HG02571 (cell line): ENCODE measurements around the gene ATP11A.

Experiments
- ATAC-seq: cut with Tn5 transposase; IDR thresholded peaks from one replicate; pipeline ENCODE4 v1.9.1; 2021; ENCODE audit warnings: mild to moderate bottlenecking, moderate library complexity; ENCODE audit not compliant: unreplicated experiment

Gene ATP11A

DNA sequence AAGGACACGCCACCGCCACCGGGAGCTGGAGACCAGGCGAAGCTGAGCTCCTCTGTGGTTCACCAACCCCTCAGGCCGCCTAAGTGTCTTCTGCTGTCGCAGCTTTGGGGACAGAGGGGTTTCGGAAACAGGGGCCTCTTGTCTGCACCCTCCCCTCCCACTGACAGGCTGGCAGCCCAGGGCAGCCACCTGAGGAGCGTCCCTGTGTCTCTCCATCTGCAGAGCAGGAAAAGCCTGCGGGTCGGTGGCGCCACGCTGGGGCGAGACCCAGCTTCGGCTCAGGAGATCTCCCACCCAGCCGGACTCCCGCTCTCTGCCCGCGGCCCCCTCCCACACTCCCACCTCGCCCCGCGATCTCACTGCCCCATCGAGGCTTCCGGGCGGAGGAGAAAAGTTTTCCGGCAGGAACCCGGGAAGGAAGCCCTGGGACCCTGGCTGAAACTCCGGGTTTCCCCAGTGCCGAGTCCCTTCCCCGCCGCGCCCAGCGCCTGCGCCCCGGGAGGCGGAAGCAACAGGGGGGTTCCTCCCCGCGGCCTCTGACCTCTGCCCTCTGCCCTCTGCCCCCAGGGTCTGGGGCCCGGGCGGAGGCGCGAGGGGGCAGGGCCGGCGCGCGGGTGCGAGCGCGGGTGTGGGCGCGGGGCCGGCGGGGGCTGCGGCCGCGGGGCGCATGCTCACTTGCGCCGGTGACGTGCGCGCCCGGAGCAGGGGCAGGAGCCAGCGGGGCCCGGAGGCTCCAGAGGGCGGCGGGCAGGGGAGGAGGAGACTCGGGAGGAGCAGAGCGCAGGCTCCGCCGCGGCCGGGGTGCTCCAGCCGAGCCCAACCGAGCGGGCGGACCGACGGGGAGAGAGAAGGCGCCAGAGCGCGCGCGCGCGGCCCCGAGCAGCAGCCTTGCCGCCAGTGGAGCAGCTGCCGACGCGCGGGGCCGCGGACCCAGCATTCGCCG, at the start of gene ATP11A:
TSS of gene ATP11A (plus strand) at position 736 of the 943 bp plus-strand sequence. CDS start 379 bp downstream, outside the sequence.
- ATAC-seq, result peak; percentile 72

GRCh38 chr13:112641456-112642089, 48.3 kb upstream of the ATP11A start:
- no peak for ATAC-seq

GRCh38 chr13:112642090-112642460, 47.8 kb upstream of the ATP11A start:
- ATAC-seq, result no peak

DNA sequence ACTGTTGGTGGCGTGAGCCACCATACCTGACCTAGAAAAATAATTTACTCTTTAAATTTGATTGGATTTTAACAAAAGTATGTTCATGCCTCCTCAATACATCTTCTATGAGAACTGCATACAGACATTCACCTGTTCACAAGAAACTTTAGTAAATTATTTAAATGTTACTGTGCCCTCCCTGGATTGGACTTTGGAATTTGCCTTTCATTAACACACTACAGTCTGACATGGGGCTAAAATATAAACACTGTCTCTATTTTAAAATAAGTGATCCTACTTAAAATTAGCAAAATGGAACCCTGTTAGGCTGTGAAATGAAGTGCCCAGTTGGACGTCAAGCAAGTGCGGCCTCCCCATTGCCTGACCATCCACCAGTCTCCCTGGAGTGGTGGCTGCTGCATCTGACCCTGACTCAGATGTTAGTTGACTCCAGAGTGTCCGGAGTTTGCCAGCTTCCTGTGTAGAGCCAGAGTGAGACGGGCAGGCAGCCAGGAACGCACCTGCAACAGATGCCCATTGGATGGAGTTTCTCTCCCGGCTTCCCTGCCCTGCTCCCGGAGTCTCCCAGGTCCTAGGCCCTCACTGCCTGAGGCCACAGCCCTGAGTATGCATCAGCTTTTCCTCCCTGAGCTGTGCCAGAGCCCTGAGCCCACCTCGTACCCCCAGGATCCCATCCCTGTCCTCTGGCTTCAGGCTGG, 45.9 kb upstream of the ATP11A start:
- ATAC-seq, result no peak

- no peak for ATAC-seq
Measured at GRCh38 chr13:112645327-112645914, 44.4 kb upstream of the ATP11A start.

DNA sequence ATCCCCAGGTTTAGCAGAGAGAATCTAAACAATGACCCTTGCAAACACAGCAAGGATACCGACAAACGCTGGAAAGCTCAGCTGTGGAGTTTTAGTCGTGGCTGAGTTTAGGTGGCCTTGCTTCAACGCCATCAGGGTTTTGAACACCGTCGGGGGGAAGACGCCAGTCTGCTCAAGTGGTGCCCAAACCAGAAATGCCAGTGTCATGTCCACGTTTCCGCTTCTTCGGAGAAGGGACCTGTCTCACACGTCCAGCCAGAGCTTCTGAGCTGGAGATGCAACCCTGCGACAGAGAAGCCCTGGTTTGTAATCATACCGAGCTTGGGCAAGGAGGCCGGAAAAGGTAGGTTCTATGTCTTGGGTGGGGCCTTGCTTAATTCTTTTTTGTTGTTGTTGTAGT, 42.6 kb upstream of the ATP11A start:
- ATAC-seq, result no peak

DNA sequence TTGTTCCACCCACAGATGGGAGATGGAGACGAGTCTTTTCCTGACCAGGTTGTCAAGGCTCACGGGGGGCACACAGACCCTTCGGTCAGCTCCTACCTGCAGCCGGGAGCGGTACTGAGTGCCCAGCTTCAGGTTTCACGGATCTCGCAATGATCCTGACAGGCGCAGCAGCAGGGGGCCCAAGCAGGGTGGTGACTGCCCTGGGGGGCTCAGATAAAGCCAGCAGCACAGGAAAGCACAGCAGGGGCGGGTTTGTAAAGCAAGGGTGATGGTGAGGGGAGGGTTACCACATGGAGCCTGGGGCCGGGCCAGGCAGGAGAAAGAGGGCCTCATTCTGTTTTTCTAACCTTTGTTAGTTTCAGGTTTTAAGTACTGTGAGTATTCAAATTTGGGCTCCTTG, 41.7 kb upstream of the ATP11A start:
- no peak for ATAC-seq

- ATAC-seq, result no peak
Measured at GRCh38 chr13:112648966-112649690, 40.7 kb upstream of the ATP11A start.

DNA sequence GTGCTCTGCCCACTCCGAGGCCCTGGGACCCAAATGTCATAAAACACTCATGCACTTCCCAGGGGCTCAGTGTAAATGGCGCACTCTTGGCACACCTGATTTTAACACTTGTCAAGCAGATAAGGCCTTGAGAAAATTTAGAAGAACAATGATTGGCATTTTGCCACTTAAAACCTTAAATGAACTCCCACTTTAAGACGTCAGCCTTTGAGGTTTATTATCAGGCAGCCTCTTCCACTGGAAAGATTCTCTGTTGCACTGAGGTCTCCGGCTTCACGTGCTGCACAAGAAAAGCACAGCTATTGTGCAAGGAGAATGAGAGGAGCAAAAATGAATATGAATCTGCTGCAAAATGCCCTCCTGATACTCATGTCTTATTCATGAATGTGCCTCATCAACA, 38.5 kb upstream of the ATP11A start:
- ATAC-seq, result no peak

DNA sequence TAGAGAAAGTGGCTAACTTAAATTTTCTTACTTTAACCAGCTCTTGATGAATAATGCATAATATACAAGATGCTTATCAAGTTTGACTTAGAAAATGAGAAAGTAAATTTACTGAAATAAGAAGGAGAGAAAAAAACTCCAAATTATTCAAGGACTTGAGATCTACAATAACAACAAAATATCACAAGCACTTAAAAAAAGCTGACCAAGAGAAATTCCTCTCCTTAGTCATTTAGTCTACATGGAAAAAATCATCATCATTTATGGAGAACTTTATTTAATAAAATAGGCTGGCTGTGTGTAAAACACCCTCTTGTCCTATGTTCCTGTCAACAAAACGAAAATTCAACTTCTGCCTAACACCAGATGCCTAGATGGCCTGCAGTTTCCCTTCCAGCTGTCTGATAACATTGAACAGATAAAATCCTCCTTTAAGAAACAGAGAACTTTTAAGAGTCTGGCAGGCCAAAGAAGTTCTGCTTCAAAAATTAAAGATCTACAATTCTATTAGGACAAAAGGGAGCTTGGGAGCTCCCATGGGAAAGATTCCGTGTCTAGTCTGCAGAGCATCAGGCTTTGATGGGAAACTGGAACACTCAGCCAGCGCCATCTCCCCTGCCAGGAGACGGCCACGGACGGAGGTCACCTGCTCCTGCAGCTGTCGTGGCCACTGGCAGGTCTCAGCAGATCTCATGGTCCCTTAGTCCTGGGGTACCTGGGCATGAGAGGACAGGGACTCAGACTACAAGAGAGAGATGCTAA, 37.9 kb upstream of the ATP11A start:
- ATAC-seq, result no peak

GRCh38 chr13:112652512-112653070, 37.2 kb upstream of the ATP11A start:
- no peak for ATAC-seq

DNA sequence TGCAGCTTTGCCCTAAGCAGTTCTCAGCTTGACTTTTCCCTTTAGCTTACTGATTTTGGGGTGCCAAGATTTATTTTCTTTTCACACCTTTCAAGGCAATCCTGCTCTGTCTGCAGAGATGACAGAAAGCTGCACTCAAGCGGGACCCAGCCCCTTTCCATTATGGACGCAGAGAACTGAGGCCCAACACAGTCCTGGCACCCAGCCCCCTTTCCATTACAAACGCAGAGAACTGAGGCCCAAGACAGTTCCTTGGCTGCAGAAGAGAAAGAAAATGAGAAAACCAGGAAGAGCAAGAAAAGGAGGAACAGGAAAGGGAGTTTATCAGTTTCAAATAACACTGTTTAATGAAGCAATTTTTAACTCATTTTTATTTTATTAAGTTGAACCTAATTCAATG, 36.8 kb upstream of the ATP11A start:
- no peak for ATAC-seq

DNA sequence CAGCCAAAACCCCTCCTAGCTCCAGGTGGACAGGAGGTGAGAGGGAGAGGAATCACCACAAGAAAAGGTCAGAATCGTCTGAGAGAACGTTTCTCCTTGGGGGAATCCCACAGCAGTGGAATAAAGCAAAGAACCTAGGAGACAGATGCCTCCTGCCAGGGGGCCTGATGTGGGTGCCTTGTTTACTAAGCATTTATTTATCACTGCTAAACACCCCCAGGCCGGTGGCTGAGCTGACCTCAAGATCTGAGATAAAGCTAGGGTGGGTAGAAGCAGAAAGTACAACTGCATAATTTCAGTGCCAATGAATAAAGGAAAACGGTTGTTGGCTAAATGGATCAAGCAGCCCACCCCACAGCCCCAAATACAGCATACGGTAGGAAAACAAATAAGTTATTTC, 33.9 kb upstream of the ATP11A start:
- ATAC-seq, result no peak

GRCh38 chr13:112657850-112658445, 31.9 kb upstream of the ATP11A start:
- ATAC-seq, result no peak

DNA sequence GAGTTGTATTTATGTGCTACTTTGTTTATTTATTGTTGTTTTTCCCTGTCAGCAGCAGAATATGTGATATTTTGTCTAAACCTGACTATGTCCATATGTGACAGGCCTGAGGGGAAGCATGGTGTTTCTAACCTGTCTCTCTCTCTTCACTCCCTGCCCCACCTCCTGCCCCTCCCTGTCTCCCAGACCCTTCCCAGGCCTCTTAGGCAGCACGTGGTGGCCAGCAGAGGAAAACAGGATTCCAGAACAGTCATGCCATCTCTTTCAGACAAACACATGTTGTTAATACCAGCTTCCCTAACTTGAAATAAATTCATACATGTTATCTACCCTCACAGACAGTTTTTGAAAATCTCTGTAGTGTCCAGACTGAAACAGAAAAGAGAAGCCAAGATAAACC, 31.0 kb upstream of the ATP11A start:
- ATAC-seq, result no peak

DNA sequence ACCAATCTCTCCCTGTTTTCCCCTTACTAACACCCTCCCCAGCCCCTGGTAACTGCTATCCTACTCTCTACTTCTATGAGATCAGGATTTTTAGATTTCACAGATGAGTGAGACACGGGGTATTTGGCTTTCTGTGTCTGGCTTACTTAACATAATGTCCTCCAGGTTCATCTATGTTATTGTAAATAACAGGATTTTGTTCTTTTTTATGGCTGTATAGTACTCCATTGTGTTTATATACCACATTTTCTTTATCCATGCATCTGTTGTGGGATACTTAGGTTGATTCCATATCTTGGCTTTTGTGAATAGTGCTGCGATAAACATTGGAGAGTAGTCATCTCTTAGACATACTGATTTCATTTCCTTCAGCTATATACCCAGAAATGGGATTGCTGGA, 28.5 kb upstream of the ATP11A start:
- ATAC-seq, result no peak

- no peak for ATAC-seq
Measured at GRCh38 chr13:112664501-112665203, 25.2 kb upstream of the ATP11A start.

DNA sequence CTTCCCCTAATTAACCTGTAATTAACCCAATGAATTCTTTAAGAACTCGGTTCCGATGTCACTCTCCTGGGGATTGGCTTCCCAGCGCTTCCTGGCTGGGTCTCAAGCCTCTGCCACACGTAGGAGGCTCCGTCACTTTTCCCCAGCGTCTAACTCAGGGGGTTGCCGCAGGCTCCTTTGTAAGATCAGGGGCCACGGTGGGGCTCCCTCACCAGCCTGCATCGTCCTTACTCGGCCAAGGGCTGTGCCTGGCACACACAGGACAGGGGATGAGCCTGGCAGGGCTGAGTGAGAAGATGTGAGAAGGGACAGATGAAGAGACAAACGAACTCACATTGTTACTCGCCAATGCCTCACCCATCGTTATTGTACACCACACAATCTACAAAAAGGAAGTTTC, 20.9 kb upstream of the ATP11A start:
- no peak for ATAC-seq
